Ramos (cell line): ENCODE data around the gene HDAC1.
"Not testable (repeated sequence)": the region's sequence is repeated elsewhere in the genome, so short reads cannot be mapped to it uniquely, and the experiment has no call there.

Experiments
- in situ Hi-C: fragments of 300-500 bp; cut with MboI; formaldehyde crosslinking; loops from one replicate; pipeline ENCODE4 v1.14.3; 2022; ENCODE audit warnings: low sequenced_read_pairs; ENCODE audit not compliant: unreplicated experiment

Gene HDAC1

GRCh38 chr1:32273391-32274208 is 18.3 kb upstream of the HDAC1 start:
- in situ Hi-C loops: no loop called here

GRCh38 chr1:32274646-32275340 is 17.1 kb upstream of the HDAC1 start:
- in situ Hi-C loops: no loop called here

DNA sequence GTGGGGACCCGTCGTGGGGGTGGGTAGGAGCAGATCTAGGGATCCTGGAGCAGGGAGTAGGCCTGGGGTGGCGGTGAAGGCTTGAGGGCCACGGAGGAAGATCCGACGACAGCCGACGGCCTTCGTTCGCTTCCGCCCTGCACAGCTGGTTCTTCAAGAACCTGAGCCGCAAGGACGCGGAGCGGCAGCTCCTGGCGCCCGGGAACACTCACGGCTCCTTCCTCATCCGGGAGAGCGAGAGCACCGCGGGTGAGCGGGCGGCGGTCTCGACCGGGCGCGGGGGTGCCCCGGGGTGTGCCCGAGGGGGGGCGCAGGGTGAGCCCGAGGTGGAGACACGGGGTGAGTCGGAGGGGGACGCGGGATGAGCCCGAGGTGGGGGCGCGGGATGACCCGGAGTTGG is 16.5 kb upstream of the HDAC1 start:
- in situ Hi-C loops: no loop called here

DNA sequence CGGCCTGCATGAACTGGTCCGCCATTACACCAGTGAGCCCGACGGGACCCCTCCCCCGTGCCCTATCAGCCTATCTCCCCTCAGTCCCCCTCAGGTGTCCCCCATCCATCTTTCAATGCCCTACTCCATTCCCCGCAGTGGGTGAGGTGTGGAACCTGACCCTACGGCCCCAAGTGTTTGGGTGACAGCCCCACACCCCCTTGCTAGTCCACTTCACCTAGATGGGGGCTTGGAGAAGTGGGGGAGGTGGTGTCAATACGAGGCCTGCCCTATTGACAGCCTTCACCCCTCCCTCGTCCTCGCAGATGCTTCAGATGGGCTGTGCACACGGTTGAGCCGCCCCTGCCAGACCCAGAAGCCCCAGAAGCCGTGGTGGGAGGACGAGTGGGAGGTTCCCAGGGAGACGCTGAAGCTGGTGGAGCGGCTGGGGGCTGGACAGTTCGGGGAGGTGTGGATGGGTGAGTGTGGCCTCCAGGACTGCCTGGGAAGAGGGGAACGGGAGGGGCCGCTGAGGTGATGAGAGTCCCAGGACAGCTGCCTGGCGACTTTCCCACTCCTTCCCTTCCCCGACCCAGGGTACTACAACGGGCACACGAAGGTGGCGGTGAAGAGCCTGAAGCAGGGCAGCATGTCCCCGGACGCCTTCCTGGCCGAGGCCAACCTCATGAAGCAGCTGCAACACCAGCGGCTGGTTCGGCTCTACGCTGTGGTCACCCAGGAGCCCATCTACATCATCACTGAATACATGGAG is 15.7 kb upstream of the HDAC1 start:
- in situ Hi-C loops: no loop called here

- in situ Hi-C loops: not testable (repeated sequence)
These were observed 7.1 kb upstream of the HDAC1 start for GRCh38 chr1:32284777-32285176.

GRCh38 chr1:32285658-32286057 is 6.2 kb upstream of the HDAC1 start:
- in situ Hi-C loops: no loop called here

GRCh38 chr1:32286763-32287162 is 5.1 kb upstream of the HDAC1 start:
- in situ Hi-C loops: no loop called here

GRCh38 chr1:32289256-32289655 is 2.6 kb upstream of the HDAC1 start:
- in situ Hi-C loops: no loop called here

GRCh38 chr1:32291145-32291707 is 657 bp upstream of the HDAC1 start:
- in situ Hi-C loops: no loop called here

GRCh38 chr1:32298211-32298610 is 6.3 kb downstream of the HDAC1 start:
- in situ Hi-C loops: not testable (repeated sequence)

- in situ Hi-C loops: no loop called here
These were observed 7.4 kb downstream of the HDAC1 start for GRCh38 chr1:32299327-32299726.

DNA sequence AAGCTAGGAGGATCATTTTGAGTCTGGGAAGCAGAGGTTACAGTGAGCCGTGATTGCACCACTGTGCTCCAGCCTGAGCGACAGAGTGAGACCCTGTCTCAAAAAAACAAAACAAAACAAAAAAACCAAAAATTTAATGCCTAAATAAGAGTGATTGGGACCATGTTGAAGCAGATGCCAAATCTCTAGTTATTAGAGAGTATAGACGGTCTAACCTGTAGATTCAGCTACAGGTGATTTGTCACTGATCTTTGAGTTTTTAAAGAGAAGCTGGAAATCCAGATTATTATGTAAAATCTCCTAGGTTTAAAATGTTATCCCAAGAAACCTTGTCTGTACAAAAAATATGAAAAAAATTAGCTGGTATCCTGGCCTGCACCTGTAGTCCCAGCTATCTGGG is 11.5 kb downstream of the HDAC1 start:
- in situ Hi-C loops: no loop called here

DNA sequence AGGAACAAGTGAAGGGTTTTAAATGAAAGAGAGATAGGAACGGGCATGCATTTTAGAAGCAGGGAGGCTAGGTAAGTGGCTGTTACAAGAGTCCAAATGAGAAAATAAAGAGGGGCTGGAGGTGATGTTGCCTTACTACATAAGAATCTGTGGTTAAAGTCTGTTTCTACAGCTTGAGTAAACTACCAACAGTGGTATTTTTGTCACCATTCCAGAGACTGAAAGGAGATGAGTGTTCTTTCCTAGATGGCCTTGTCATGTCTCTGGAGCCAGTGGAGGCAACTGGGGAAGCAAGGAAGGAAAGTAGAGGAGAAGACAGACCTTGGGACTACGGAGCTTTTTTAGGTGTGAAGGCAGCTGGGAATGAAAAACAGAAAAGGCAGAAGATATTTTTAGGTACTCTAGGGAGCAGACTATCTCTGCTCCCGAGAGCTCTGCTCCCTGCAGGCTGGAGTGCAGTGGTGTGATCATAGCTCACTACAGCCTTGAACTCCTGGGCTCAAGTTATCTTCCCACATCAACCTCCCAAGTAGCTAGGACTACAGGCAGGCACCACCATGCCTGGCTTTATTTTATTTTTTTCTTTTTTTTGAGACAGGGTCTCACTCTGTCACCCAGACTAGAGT is 12.2 kb downstream of the HDAC1 start:
- in situ Hi-C loops: no loop called here

- in situ Hi-C loops: no loop called here
These were observed 13.4 kb downstream of the HDAC1 start for GRCh38 chr1:32305310-32305709.

GRCh38 chr1:32307324-32307723 is 15.4 kb downstream of the HDAC1 start:
- in situ Hi-C loops: no loop called here

- in situ Hi-C loops: no loop called here
These were observed 18.1 kb downstream of the HDAC1 start for GRCh38 chr1:32309960-32310359.

DNA sequence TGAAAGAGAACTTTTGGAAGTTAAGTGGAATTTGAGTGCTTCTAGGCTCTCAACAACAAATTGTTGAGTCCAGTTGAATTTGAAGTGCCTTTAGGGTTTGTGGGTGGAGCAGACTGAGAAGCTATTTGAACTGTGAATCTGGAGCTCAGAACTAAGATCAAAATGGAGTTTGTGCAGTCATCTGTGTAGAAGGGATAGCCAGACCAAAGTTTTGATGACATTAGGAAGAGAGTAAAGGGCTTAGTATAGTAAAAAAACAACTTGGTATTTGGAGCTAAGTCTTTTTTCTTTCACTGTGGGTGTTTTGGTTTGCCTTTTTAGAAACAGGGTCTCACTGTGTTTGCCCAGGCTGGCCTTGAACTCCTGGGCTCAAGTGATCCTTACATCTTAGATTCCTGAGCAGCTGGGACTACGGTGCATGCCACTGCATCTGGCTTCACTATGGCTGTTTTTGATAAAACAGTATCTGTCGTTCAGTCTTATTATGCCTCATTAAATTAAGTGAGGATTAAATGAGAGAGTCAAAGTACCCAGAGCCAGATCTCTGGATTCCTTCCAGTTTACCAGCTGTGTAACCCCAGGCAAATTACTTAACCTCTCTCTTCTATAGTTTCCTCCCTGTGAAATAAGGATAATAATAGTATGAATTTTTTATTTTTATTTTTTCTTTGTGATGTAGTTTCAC is 20.0 kb downstream of the HDAC1 start:
- in situ Hi-C loops: no loop called here

- in situ Hi-C loops: no loop called here
These were observed 25.0 kb downstream of the HDAC1 start for GRCh38 chr1:32316903-32317277.

DNA sequence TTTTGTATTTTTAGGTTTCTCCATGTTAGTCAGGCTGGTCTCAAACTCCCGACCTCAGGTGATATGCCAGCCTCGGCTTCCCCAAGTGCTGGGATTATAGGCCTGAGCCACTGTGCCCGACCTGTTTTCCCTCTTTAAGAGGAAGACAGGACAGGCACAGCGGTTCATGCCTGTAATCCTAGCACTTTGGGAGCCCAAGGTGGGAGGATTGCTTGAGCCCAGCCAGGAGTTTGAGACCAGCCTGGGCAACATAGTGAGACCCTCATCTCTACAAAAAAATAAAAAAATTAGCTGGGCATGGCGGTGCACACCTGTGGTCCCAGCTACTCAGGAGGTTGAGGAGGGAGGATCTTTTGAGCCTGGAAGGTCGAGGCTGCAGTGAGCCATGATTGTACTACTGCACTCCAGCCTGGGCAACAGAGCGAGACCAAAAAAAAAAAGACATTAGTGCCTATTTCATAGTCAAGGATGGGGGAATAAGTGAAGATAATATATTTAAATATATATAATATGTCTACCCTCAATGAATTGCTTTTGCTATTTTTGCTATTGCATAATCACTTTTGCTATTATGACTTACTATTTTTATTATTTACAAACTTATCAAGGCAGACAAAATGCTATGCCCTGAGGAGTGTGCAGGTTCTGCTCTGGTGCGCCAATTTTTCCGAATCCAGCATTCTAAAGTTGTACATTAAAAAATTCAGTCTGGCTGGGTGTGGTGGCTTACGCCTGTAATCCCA is 26.4 kb downstream of the HDAC1 start:
- in situ Hi-C loops: no loop called here
